GM19324 (cell line): ENCODE measurements around the gene KRTAP10-3.

Experiments used
- ATAC-seq: cut with Tn5 transposase; IDR thresholded peaks from one replicate; pipeline ENCODE4 v1.9.1; 2021; ENCODE audit warnings: mild to moderate bottlenecking, moderate library complexity; ENCODE audit not compliant: unreplicated experiment, low FRiP score

KRTAP10-3 gene

DNA sequence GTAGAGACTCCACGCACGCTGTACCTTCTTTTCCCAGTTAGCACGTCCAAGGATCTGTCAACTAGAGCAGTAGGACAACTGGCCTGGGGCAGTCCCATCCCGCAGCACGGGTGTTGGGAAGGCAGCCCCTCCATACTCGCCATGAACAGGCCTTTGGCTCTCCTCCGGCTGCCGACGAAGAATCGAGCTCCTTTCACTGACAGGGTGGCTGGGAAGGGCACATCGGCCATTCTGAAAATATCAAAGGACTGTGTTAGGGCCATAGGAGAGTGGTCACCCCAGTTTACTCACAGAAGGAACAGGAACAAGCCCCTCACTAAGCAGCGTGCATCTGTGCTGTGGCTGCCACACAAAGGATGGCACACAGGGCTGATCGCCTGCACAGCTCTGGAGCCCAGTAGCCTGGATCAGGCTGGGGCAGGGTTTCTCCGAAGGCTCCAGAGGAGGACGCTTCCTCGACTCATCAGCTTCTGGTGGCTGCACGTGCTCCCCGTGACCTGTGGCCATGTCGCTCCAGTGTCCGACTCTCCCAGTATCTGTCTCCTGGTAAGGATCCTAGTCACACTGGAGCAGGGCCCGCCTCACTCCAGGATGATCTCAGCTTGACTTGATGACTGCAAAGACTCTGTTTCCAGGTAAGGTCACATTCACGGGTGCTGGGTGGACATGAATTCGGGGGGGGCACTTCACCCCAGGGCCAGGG is 27.5 kb downstream of the KRTAP10-3 start:
- no peak for ATAC-seq

DNA sequence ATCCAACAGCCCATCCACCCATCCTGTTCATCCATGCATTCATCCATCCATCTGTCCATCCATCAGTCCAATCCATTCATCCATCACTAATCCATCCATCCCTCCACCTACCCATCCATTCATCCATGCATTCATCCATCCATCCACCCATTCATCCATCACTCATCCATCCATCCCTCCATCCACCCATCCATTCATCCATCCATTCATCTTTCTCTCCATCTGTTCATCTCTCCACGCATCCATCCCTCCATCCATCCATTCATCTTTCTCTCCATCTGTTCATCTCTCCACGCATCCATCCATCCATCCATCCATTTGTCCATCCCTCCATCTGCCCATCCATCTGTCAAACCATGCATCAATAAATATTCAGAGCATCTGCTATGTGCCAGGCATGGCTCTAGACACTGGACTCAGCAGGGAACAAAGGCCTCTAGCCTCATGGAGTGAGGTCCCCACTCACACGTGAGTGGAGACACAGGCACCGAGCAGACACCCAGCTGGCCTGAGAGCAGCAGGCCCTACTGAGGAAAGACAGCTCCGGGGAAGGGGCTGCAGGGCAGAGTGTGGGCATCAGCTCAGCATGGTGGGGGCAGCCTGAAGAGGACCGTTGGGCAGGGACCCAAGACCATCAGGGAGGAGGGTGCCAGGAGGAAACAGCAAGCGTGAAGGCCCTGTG is 28.2 kb downstream of the KRTAP10-3 start:
- ATAC-seq: no peak

- ATAC-seq: no peak
Measured at GRCh38 chr21:44529503-44530125, 29.0 kb downstream of the KRTAP10-3 start.

GRCh38 chr21:44529011-44529421 is 29.6 kb downstream of the KRTAP10-3 start:
- ATAC-seq: no peak

DNA sequence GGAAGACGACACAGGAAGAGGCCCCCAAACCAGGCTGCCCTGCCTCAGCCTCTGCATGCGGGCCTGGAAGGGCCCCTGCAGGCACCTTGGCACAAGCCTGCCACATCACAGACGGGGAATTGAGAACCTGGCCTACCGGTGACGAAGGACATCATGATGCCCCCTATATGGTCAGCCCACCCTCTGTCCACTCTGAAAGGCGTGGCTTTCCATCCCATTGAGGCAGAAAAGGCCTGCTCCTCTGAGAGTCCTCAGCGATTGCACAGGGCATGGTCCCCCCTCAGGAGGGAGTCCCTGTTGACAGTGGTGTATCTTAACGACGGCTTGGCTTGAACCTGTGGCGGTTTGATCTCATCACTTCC is 30.0 kb downstream of the KRTAP10-3 start:
- ATAC-seq: no peak

- ATAC-seq: no peak
Measured at GRCh38 chr21:44527983-44528633, 30.5 kb downstream of the KRTAP10-3 start.

- no peak for ATAC-seq
Measured at GRCh38 chr21:44527156-44527982, 31.2 kb downstream of the KRTAP10-3 start.

GRCh38 chr21:44526096-44526997 is 32.2 kb downstream of the KRTAP10-3 start:
- no peak for ATAC-seq

GRCh38 chr21:44525391-44526095 is 33.1 kb downstream of the KRTAP10-3 start:
- no peak for ATAC-seq

- no peak for ATAC-seq
Measured at GRCh38 chr21:44524414-44525371, 33.9 kb downstream of the KRTAP10-3 start.

- ATAC-seq: no peak
Measured at GRCh38 chr21:44523567-44524413, 34.8 kb downstream of the KRTAP10-3 start.

DNA sequence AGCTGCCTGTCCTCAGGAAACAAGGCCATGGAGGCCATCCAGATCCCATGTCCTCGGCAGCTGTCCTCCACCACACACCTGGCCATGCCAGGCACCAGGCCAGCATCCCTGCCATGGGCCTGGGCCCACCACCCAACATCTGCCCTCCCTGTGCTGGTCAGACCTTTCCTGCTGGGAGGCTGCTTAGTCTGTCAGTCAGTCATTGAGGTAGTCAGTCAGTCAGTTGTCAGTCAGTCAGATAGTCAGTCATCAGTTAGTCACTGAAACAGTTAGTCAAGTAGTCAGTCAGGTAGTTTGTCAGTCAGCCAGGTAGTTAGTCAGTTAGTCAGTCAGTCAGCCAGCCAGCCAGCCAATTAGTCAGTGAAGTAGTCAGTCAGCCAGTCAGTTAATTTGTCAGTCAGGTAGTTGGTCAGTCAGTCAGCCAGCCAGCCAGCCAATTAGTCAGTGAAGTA is 35.8 kb downstream of the KRTAP10-3 start:
- no peak for ATAC-seq

DNA sequence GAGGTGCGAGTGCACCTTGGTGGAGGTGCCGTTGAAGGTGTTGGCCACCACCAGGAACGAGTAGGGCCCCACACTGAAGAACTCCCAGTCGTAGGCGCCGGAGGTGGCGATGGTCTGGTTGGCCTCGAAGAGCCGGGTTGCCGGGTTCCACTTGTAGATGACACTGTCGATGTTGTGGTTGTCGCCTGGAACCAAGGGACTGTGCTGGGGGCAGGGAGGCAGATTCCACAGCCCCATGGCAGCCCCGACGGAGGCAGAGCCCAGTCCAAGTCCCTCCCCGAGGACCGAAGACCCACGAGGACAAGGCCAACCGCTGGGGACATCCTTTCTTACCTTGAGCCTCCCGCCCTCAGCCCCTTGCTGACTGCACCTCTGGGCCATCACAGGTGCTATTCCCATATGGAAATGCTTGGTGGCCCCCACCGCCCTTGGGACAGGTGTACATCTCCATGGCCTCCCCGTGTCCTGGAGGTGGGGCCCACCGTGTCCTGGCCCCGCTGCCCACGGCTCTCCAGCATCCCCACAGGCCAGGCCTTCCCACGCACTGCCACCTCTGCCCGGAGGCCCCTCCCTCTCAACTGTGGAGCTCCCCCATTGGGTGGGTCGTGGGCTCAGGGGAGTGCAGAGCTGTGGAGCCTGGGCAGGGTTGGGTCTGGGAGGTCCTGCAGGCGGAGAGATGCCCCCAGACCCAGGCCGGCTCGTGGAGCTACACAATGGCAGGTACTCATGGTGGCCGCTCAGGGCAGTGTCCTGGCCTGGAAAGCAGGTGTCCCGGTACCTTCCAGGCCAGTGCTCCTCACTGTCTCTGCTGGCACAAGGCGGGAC is 36.5 kb downstream of the KRTAP10-3 start:
- no peak for ATAC-seq

GRCh38 chr21:44521301-44521927 is 37.2 kb downstream of the KRTAP10-3 start:
- ATAC-seq: no peak
